HepG2 (cell line): ENCODE data around the gene PSMG1. TPM values are rescaled to one million over a fixed set of nuclear protein-coding genes. Genes with fewer than 3 reads are reported as not detected.

Source experiments
- AKAP8 ChIP-seq: sonication (generic); formaldehyde crosslinking; IDR thresholded peaks from 2 replicates; pipeline ENCODE4 v1.5.1; 2020; ENCODE audit warnings: mild to moderate bottlenecking, missing genetic modification reagents
- EED ChIP-seq: sonication (generic); formaldehyde crosslinking; IDR thresholded peaks from 2 replicates; pipeline ENCODE4 v1.5.0; 2020; ENCODE audit warnings: mild to moderate bottlenecking, missing genetic modification reagents
- ERF ChIP-seq: IDR thresholded peaks from 2 replicates; pipeline ENCODE4 v1.6.1; 2018; ENCODE audit warnings: missing biosample characterization, missing genetic modification reagents
- HNRNPL ChIP-seq: fragments of 200-400 bp; formaldehyde crosslinking; IDR thresholded peaks from 2 replicates; pipeline ENCODE4 v1.6.1; 2017; ENCODE audit warnings: mild to moderate bottlenecking, low read depth, low read length
- NFIC ChIP-seq: IDR thresholded peaks from 2 replicates; pipeline ENCODE4 v1.6.1; 2012; ENCODE audit warnings: mild to moderate bottlenecking, low read length, inconsistent platforms
- NONO ChIP-seq, 2 experiments: fragments of 450-650 bp in 1 of 2; sonication (generic) in 1 of 2; formaldehyde crosslinking in 1 of 2; IDR thresholded peaks in 1 of 2; conservative IDR thresholded peaks in 1 of 2; 2 replicates each; pipeline versions ENCODE4 v1.6.1 to v1.8.0; 2017 to 2022; ENCODE audit warnings: mild to moderate bottlenecking in 1 of 2, missing genetic modification reagents in 1 of 2, moderate library complexity in 1 of 2
- RARG ChIP-seq: sonication (generic); formaldehyde crosslinking; IDR thresholded peaks from 2 replicates; pipeline ENCODE4 v1.4.0; 2020; ENCODE audit warnings: low read depth, mild to moderate bottlenecking, missing genetic modification reagents
- REXO4 ChIP-seq: sonication (generic); formaldehyde crosslinking; IDR thresholded peaks from 2 replicates; pipeline ENCODE4 v1.8.0; 2022; ENCODE audit warnings: missing genetic modification reagents, mild to moderate bottlenecking, borderline replicate concordance
- SMAD3 ChIP-seq: sonication (generic); formaldehyde crosslinking; IDR thresholded peaks from 2 replicates; pipeline ENCODE4 v1.4.0; 2020; ENCODE audit warnings: missing genetic modification reagents
- SRSF4 ChIP-seq: fragments of 200-400 bp; formaldehyde crosslinking; IDR thresholded peaks from one replicate; pipeline ENCODE4 v1.6.1; 2018; ENCODE audit warnings: mild to moderate bottlenecking, low read depth, low read length, moderate library complexity; ENCODE audit not compliant: poor library complexity, severe bottlenecking
- TEAD2 ChIP-seq: sonication (generic); formaldehyde crosslinking; IDR thresholded peaks from 2 replicates; pipeline ENCODE4 v1.9.0; 2021; ENCODE audit warnings: missing genetic modification reagents
- U2AF2 ChIP-seq: fragments of 200-400 bp; formaldehyde crosslinking; IDR thresholded peaks from 2 replicates; pipeline ENCODE4 v1.6.1; 2017; ENCODE audit warnings: low read depth, mild to moderate bottlenecking, low read length
- ZBTB20 ChIP-seq: sonication (generic); formaldehyde crosslinking; IDR thresholded peaks from 2 replicates; pipeline ENCODE4 v1.8.1; 2023; ENCODE audit warnings: missing genetic modification reagents, low read depth, mild to moderate bottlenecking, borderline replicate concordance
- ZFP36L1 ChIP-seq: sonication (generic); formaldehyde crosslinking; IDR thresholded peaks from 2 replicates; pipeline ENCODE4 v1.8.0; 2022; ENCODE audit warnings: mild to moderate bottlenecking, missing genetic modification reagents, moderate library complexity
- ZNF207 ChIP-seq: fragments of 450-650 bp; IDR thresholded peaks from 2 replicates; pipeline ENCODE4 v1.6.1; 2016; ENCODE audit warnings: antibody characterized with exemption, borderline replicate concordance
- ZNF430 ChIP-seq: sonication (generic); formaldehyde crosslinking; IDR thresholded peaks from 2 replicates; pipeline ENCODE4 v1.9.0; 2021; ENCODE audit warnings: mild to moderate bottlenecking, missing genetic modification reagents
- ZNF468 ChIP-seq: sonication (generic); formaldehyde crosslinking; IDR thresholded peaks from 2 replicates; pipeline ENCODE4 v1.8.0; 2022; ENCODE audit warnings: mild to moderate bottlenecking, moderate library complexity, missing genetic modification reagents
- ZNF670 ChIP-seq: sonication (generic); formaldehyde crosslinking; IDR thresholded peaks from 2 replicates; pipeline ENCODE4 v1.8.0; 2022; ENCODE audit warnings: mild to moderate bottlenecking, missing genetic modification reagents, borderline replicate concordance
- ZNF703 ChIP-seq: sonication (generic); formaldehyde crosslinking; IDR thresholded peaks from 2 replicates; pipeline ENCODE4 v1.5.1; 2020; ENCODE audit warnings: missing genetic modification reagents, mild to moderate bottlenecking, moderate library complexity, borderline replicate concordance
- ZNF772 ChIP-seq: sonication (generic); formaldehyde crosslinking; IDR thresholded peaks from 2 replicates; pipeline ENCODE4 v1.5.0; 2020; ENCODE audit warnings: mild to moderate bottlenecking, missing genetic modification reagents
- ZSCAN22 ChIP-seq: sonication (generic); formaldehyde crosslinking; IDR thresholded peaks from 2 replicates; pipeline ENCODE4 v1.4.0; 2020; ENCODE audit warnings: mild to moderate bottlenecking, missing genetic modification reagents
- ZSCAN29 ChIP-seq: sonication (generic); formaldehyde crosslinking; conservative IDR thresholded peaks from 2 replicates; pipeline ENCODE4 v1.4.0; 2020; ENCODE audit warnings: mild to moderate bottlenecking, missing genetic modification reagents
- ZZZ3 ChIP-seq: sonication (generic); formaldehyde crosslinking; IDR thresholded peaks from 2 replicates; pipeline ENCODE4 v1.4.0; 2020; ENCODE audit warnings: missing genetic modification reagents, mild to moderate bottlenecking, borderline replicate concordance
- polyA plus RNA-seq, 8 experiments: library from polyadenylated mRNA; depleted of rRNA in 3 of 8; stranded (reverse) in 7 of 8; unstranded in 1 of 8; fragments of >200 nt; fragmentation: Illumina TruSeq in 4 of 8; extraction: Trizol in 4 of 8; gene quantifications; 2 replicates each; pipeline versions ENCODE4 v1.2.1 to v1.2.3, GENCODE V29; 2011 to 2016; ENCODE audit warnings: low read depth in 4 of 8, missing spikeins in 1 of 8, mixed read lengths in 1 of 8; ENCODE audit not compliant: insufficient read depth in 1 of 8
- total RNA-seq, 5 experiments: library from RNA; depleted of rRNA; stranded (reverse); fragments of >200 nt; fragmentation: Illumina TruSeq; extraction: Trizol; gene quantifications; 2 replicates each; pipeline ENCODE4 v1.2.3, GENCODE V29; 2016; ENCODE audit warnings: low read depth in 1 of 5
- TF ChIP-seq, protein P1 (sequence below): sonication (generic); formaldehyde crosslinking; conservative IDR thresholded peaks from 2 replicates; pipeline ENCODE4 v1.8.0; 2022; ENCODE audit warnings: missing genetic modification reagents
- TF ChIP-seq, protein P2 (sequence below): sonication (generic); formaldehyde crosslinking; IDR thresholded peaks from 2 replicates; pipeline ENCODE4 v1.5.0; 2020; ENCODE audit warnings: missing genetic modification reagents
- TF ChIP-seq, protein P3 (sequence below): sonication (generic); formaldehyde crosslinking; IDR thresholded peaks from 2 replicates; pipeline ENCODE4 v1.5.0; 2020; ENCODE audit warnings: missing genetic modification reagents
- TF ChIP-seq, protein P4 (sequence below): sonication (generic); formaldehyde crosslinking; IDR thresholded peaks from 2 replicates; pipeline ENCODE4 v1.4.0; 2020; ENCODE audit warnings: missing genetic modification reagents

The PSMG1 gene
- total and polyA plus RNA-seq, 2 of the 13 experiments (the other 11 are each of a cell fraction or from before 2014, with no cell fraction given): 63.6 to 173 TPM

DNA sequence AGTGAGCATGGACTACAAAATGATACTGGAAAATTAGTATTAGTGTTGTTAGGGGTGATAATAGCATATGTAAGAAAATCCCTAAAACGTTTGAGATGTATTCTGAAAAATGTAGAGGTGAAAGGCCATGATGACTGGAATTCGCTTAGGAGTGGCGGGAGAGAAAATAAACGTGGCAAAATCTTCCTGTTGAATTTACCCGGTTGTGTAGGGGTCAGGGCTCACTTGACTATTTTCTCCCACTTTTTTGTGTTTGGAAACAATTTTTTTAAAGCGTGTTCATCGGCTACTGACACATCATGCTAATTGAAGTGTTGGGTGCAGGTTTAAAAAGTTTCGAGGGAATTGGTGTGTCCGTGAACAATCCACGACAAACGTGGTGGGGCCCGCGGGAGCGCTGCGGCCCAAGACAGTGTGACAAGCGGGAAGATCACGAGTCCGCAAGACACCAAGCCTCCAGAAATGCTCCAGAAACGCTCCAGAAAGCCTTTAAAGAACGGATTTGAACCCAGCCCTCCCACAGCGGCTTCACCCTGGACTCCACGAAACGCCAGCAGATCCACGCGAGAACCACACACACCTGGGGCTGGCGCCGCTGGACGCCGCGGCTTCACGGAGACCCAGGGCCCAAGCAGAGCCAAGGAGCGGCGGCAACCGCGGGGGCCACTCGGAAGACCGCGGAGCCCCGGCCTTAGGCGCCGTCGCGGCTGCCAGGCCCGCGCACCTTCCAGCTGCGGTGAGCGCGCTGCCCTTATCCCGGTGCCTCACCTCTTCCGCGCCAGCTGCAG, 573 bp downstream of the PSMG1 start (continued):
- TF ChIP-seq, protein P1, sequence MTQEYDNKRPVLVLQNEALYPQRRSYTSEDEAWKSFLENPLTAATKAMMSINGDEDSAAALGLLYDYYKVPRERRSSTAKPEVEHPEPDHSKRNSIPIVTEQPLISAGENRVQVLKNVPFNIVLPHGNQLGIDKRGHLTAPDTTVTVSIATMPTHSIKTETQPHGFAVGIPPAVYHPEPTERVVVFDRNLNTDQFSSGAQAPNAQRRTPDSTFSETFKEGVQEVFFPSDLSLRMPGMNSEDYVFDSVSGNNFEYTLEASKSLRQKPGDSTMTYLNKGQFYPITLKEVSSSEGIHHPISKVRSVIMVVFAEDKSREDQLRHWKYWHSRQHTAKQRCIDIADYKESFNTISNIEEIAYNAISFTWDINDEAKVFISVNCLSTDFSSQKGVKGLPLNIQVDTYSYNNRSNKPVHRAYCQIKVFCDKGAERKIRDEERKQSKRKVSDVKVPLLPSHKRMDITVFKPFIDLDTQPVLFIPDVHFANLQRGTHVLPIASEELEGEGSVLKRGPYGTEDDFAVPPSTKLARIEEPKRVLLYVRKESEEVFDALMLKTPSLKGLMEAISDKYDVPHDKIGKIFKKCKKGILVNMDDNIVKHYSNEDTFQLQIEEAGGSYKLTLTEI (CRISPR knock-in tag): no peak
- no peak for TF ChIP-seq U2AF2
- TF ChIP-seq SRSF4: no peak
- 0 out of 2 replicates have a peak, but pooled peaks have one; percentile 42 for TF ChIP-seq ZNF468 (CRISPR knock-in tag)
- TF ChIP-seq, protein P2, sequence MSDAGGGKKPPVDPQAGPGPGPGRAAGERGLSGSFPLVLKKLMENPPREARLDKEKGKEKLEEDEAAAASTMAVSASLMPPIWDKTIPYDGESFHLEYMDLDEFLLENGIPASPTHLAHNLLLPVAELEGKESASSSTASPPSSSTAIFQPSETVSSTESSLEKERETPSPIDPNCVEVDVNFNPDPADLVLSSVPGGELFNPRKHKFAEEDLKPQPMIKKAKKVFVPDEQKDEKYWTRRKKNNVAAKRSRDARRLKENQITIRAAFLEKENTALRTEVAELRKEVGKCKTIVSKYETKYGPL: no peak
- no peak for TF ChIP-seq ZNF772 (CRISPR knock-in tag)
- TF ChIP-seq ZSCAN29 (CRISPR knock-in tag): no peak
- no peak for TF ChIP-seq ZNF207
- TF ChIP-seq, protein P3, sequence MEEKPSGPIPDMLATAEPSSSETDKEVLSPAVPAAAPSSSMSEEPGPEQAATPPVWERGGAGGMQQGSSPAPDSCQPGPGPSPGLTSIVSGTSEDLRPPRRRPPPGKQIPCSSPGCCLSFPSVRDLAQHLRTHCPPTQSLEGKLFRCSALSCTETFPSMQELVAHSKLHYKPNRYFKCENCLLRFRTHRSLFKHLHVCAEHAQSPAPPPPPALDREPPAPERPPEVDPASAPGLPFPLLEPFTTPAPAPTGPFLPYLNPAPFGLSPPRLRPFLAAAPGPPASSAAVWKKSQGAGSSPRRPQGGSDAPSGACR: no peak
- TF ChIP-seq ZSCAN22 (CRISPR knock-in tag): no peak
- 0 out of 2 replicates have a peak, but pooled peaks have one; percentile 80 for TF ChIP-seq ZNF703
- TF ChIP-seq, protein P4, sequence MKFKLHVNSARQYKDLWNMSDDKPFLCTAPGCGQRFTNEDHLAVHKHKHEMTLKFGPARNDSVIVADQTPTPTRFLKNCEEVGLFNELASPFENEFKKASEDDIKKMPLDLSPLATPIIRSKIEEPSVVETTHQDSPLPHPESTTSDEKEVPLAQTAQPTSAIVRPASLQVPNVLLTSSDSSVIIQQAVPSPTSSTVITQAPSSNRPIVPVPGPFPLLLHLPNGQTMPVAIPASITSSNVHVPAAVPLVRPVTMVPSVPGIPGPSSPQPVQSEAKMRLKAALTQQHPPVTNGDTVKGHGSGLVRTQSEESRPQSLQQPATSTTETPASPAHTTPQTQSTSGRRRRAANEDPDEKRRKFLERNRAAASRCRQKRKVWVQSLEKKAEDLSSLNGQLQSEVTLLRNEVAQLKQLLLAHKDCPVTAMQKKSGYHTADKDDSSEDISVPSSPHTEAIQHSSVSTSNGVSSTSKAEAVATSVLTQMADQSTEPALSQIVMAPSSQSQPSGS (CRISPR knock-in tag): no peak
- no peak for TF ChIP-seq HNRNPL
- TF ChIP-seq SMAD3: no peak
- TF ChIP-seq REXO4 (CRISPR knock-in tag): no peak
- TF ChIP-seq TEAD2 (CRISPR knock-in tag): no peak
- no peak for TF ChIP-seq ZNF430 (CRISPR knock-in tag)
- no peak for TF ChIP-seq NONO (IDR thresholded peaks at IDR 0.05)
- no peak for TF ChIP-seq NONO (CRISPR knock-in tag; conservative IDR thresholded peaks at IDR 0.05)
- no peak for TF ChIP-seq EED (CRISPR knock-in tag)
- TF ChIP-seq AKAP8 (CRISPR knock-in tag): no peak
- TF ChIP-seq NFIC: no peak
- no peak for TF ChIP-seq ERF
- TF ChIP-seq ZNF670 (CRISPR knock-in tag): no peak
- TF ChIP-seq ZFP36L1: no peak
- no peak for TF ChIP-seq RARG (CRISPR knock-in tag)
- peak; percentile 21; the same call in 1 of the 2 replicates for TF ChIP-seq ZBTB20 (CRISPR knock-in tag)
- no peak for TF ChIP-seq ZZZ3 (CRISPR knock-in tag)
